GM15510 (cell line): ENCODE data around the gene TESK1.

Experiments
- POLR2A ChIP-seq: IDR thresholded peaks from 3 replicates; pipeline ENCODE4 v1.6.1; 2011; ENCODE audit warnings: borderline replicate concordance; ENCODE audit not compliant: insufficient read length; ENCODE audit errors: extremely low read depth

Gene TESK1

GRCh38 chr9:35570709-35571504 is 34.2 kb upstream of the TESK1 start:
- TF ChIP-seq POLR2A = no peak

- no peak for TF ChIP-seq POLR2A
Observed at GRCh38 chr9:35574578-35575122, 30.4 kb upstream of the TESK1 start.

GRCh38 chr9:35575478-35575877 is 29.6 kb upstream of the TESK1 start:
- no peak for TF ChIP-seq POLR2A

GRCh38 chr9:35577486-35577885 is 27.6 kb upstream of the TESK1 start:
- no peak for TF ChIP-seq POLR2A

- TF ChIP-seq POLR2A = no peak
Observed at GRCh38 chr9:35579130-35579529, 25.9 kb upstream of the TESK1 start.

GRCh38 chr9:35593581-35593980 is 11.5 kb upstream of the TESK1 start:
- no peak for TF ChIP-seq POLR2A

GRCh38 chr9:35594471-35594870 is 10.6 kb upstream of the TESK1 start:
- TF ChIP-seq POLR2A = no peak

GRCh38 chr9:35598866-35599590 is 6.0 kb upstream of the TESK1 start:
- TF ChIP-seq POLR2A = no peak

GRCh38 chr9:35599763-35600604 is 5.1 kb upstream of the TESK1 start:
- TF ChIP-seq POLR2A = no peak

- TF ChIP-seq POLR2A = no peak
Observed at GRCh38 chr9:35603506-35603985, 1.5 kb upstream of the TESK1 start.

- peak; percentile 61 for TF ChIP-seq POLR2A
Observed at GRCh38 chr9:35603986-35604577, 980 bp upstream of the TESK1 start.

- peak; percentile 0 for TF ChIP-seq POLR2A
Observed at GRCh38 chr9:35605351-35606137, 482 bp downstream of the TESK1 start.

GRCh38 chr9:35606138-35606504 is 1.1 kb downstream of the TESK1 start:
- TF ChIP-seq POLR2A = no peak

- no peak for TF ChIP-seq POLR2A
Observed at GRCh38 chr9:35606726-35607125, 1.7 kb downstream of the TESK1 start.

GRCh38 chr9:35608221-35608620 is 3.2 kb downstream of the TESK1 start:
- no peak for TF ChIP-seq POLR2A
